Activated CD8-positive, alpha-beta T cell treated with anti-CD3 and anti-CD28 coated beads for 36 hours (primary cell): ENCODE data around the gene RICTOR. TPM values are rescaled to one million over a fixed set of nuclear protein-coding genes. Genes with fewer than 3 reads are reported as not detected.

Source experiments
- ATAC-seq: fragments of 200-7000 bp; cut with Tn5 transposase; one replicate; pipeline ENCODE4 v1.10.0; 2021; ENCODE audit warnings: mild to moderate bottlenecking, moderate library complexity
- CTCF ChIA-PET: fragments of 350-600 bp; sonication (Branson Sonifier 250); formaldehyde crosslinking; loops from one replicate; lab custom pipeline; 2021; ENCODE audit warnings: antibody characterized with exemption; lab: Charles Lee
- POLR2A ChIA-PET: fragments of 350-600 bp; sonication (Branson Sonifier 250); formaldehyde crosslinking; loops from one replicate; lab custom pipeline; 2021; ENCODE audit warnings: antibody characterized with exemption; lab: Charles Lee
- DNase-seq: peaks from one replicate; pipeline ENCODE4 v3.0.0-alpha.2; 2020
- H3K27ac Mint-ChIP-seq: one replicate; pipeline ENCODE4 v1.8.0; 2021; ENCODE audit warnings: mild to moderate bottlenecking, mixed read lengths
- H3K27me3 Mint-ChIP-seq: one replicate; pipeline ENCODE4 v1.8.0; 2021; ENCODE audit warnings: mixed read lengths
- H3K36me3 Mint-ChIP-seq: one replicate; pipeline ENCODE4 v1.8.0; 2021; ENCODE audit warnings: low read depth, mixed read lengths
- H3K4me1 Mint-ChIP-seq: one replicate; pipeline ENCODE4 v1.8.0; 2021; ENCODE audit warnings: low read depth, mixed read lengths
- H3K4me3 Mint-ChIP-seq: one replicate; pipeline ENCODE4 v1.8.0; 2021; ENCODE audit warnings: mild to moderate bottlenecking, moderate library complexity, mixed read lengths
- H3K9me3 Mint-ChIP-seq: one replicate; pipeline ENCODE4 v1.8.0; 2021; ENCODE audit warnings: mixed read lengths
- CTCF ChIP-seq: fragments of 200-600 bp; IDR thresholded peaks from one replicate; pipeline ENCODE4 v1.8.0; 2022; ENCODE audit warnings: antibody characterized with exemption, mild to moderate bottlenecking
- intact Hi-C: fragments of 100-400 bp; cut with micrococcal nuclease; formaldehyde crosslinking; loops from one replicate; pipeline ENCODE4 v1.10.0; 2022
- total RNA-seq, 2 experiments: library from RNA; stranded (reverse); gene quantifications; one replicate each; pipeline ENCODE4 v1.2.3, GENCODE V29; 2021

Gene RICTOR
- total RNA-seq, 2 experiments from 2014 or later, result 23.9 to 26.1 TPM

- TF ChIP-seq CTCF, result no peak
- Mint-ChIP-seq H3K27me3 (peaks cover 33% of the 10 kb centered on the region), H3K9me3 (peaks cover 3% of the 10 kb centered on the region), H3K27ac (no peak overlapping the region), H3K36me3 (no peaks in the 10 kb centered on the region), H3K4me1 (peaks cover 21% of the 10 kb centered on the region), H3K4me3 (no peak overlapping the region)
- CTCF ChIA-PET, result interaction anchor here (0.8 to 3.4 kb wide), 4 partner anchors 8 to 156 kb away, joined by 3 to 22 read pairs (median 12); no protein-coding TSS in a partner anchor
- ATAC-seq, result no peak
- no peak for DNase-seq
- intact Hi-C loops, result loop anchor here (10.0 kb wide), 2 partner anchors 84 to 126 kb away; no protein-coding TSS in a partner anchor
- POLR2A ChIA-PET, result no interaction called here
Observed at GRCh38 chr5:39079147-39079546, 4.9 kb upstream of the RICTOR start.

GRCh38 chr5:39076757-39077728, 2.8 kb upstream of the RICTOR start:
- no peak overlapping the region for H3K27ac Mint-ChIP-seq
- no peak for TF ChIP-seq CTCF
- H3K36me3 Mint-ChIP-seq, result peaks cover 3% of the 10 kb centered on the region
- ChIA-PET CTCF (no interaction called here), POLR2A (no interaction called here)
- peaks cover 30% of the 10 kb centered on the region for H3K27me3 Mint-ChIP-seq
- ATAC-seq (no peak), DNase-seq (no peak)
- intact Hi-C loops, result loop anchor here (10.0 kb wide), 2 partner anchors 82 to 128 kb away; no protein-coding TSS in a partner anchor
- peak overlapping the region; percentile 1 for H3K4me3 Mint-ChIP-seq
- H3K9me3 Mint-ChIP-seq, result no peaks in the 10 kb centered on the region
- H3K4me1 Mint-ChIP-seq, result peaks cover 17% of the 10 kb centered on the region

- ATAC-seq (no peak), DNase-seq (no peak)
- Mint-ChIP-seq H3K27me3 (peaks cover 30% of the 10 kb centered on the region), H3K27ac (no peak overlapping the region), H3K4me3 (no peak overlapping the region), H3K4me1 (peaks cover 24% of the 10 kb centered on the region), H3K36me3 (peaks cover 6% of the 10 kb centered on the region), H3K9me3 (no peaks in the 10 kb centered on the region)
- TF ChIP-seq CTCF, result no peak
- intact Hi-C loops, result loop anchor here (10.0 kb wide), 2 partner anchors 81 to 129 kb away; no protein-coding TSS in a partner anchor
- POLR2A ChIA-PET, result no interaction called here
- CTCF ChIA-PET, result interaction anchor here (1.5 kb wide), 2 partner anchors 66 to 141 kb away, joined by 3 read pairs; no protein-coding TSS in a partner anchor
Observed at GRCh38 chr5:39076101-39076756, 2.0 kb upstream of the RICTOR start.

DNA sequence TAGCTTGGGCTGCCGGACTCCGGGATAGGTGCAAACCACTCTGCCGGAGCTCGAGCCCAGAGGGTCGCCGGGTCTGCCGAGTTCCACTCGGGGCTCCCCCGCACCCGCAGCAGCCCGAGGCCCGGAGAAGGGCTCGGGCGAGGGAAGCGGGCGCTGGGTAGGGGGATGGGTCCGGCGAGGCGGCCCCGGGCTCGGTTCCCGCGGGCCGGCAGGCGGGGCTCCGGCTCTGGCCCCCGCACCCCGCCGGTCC, 507 bp downstream of the RICTOR start:
- Mint-ChIP-seq H3K4me3 (peak overlapping the region; percentile 93), H3K36me3 (peaks cover 18% of the 10 kb centered on the region), H3K27me3 (peaks cover 18% of the 10 kb centered on the region), H3K4me1 (peaks cover 32% of the 10 kb centered on the region), H3K9me3 (no peaks in the 10 kb centered on the region), H3K27ac (peak overlapping the region; percentile 92)
- DNase-seq (no peak), ATAC-seq (peak; percentile 28)
- intact Hi-C loops, result loop anchor here (10.0 kb wide), 2 partner anchors 79 to 131 kb away; no protein-coding TSS in a partner anchor
- CTCF ChIA-PET, result no interaction called here
- POLR2A ChIA-PET, result interaction anchor here (1.2 to 1.6 kb wide), 2 partner anchors 71 to 114 kb away, joined by 3 read pairs; no protein-coding TSS in a partner anchor
- no peak for TF ChIP-seq CTCF
